HEK293T (cell line): ENCODE results near the gene CLSTN1.

Experiments
- CTCF ChIA-PET: fragments of 350-600 bp; formaldehyde crosslinking; extraction: SDS; loops from one replicate; lab custom pipeline; 2021; ENCODE audit warnings: antibody characterized with exemption, inconsistent platforms; lab: Yijun Ruan, JAX
- POLR2A ChIA-PET: fragments of 350-600 bp; formaldehyde crosslinking; extraction: SDS; loops from one replicate; lab custom pipeline; 2020; ENCODE audit warnings: antibody characterized with exemption, inconsistent platforms; lab: Yijun Ruan, JAX
- DNase-seq: peaks from one replicate; pipeline ENCODE4 v3.0.0; 2012; ENCODE audit warnings: mixed read lengths; ENCODE audit errors: extremely low spot score
- ARNT ChIP-seq: fragments of 450-650 bp; IDR thresholded peaks from 2 replicates; pipeline ENCODE4 v1.6.1; 2017; ENCODE audit warnings: mild to moderate bottlenecking
- BHLHE40 ChIP-seq: fragments of 450-650 bp; IDR thresholded peaks from 2 replicates; pipeline ENCODE4 v1.6.1; 2016; ENCODE audit warnings: mild to moderate bottlenecking, moderate library complexity, borderline replicate concordance
- CTBP1 ChIP-seq: fragments of 450-650 bp; IDR thresholded peaks from 2 replicates; pipeline ENCODE4 v1.6.1; 2016; ENCODE audit warnings: borderline replicate concordance
- ELF4 ChIP-seq: fragments of 450-650 bp; IDR thresholded peaks from 2 replicates; pipeline ENCODE4 v1.6.1; 2017; ENCODE audit warnings: antibody characterized with exemption
- FOXA1 ChIP-seq: fragments of 450-650 bp; IDR thresholded peaks from 2 replicates; pipeline ENCODE4 v1.6.1; 2016; ENCODE audit warnings: mild to moderate bottlenecking
- FOXK2 ChIP-seq: fragments of 450-650 bp; IDR thresholded peaks from 2 replicates; pipeline ENCODE4 v1.6.1; 2016; ENCODE audit warnings: mild to moderate bottlenecking
- FOXM1 ChIP-seq: fragments of 450-650 bp; IDR thresholded peaks from 2 replicates; pipeline ENCODE4 v1.6.1; 2017; ENCODE audit warnings: mild to moderate bottlenecking, borderline replicate concordance
- HDGF ChIP-seq: fragments of 450-650 bp; IDR thresholded peaks from 2 replicates; pipeline ENCODE4 v1.6.1; 2017; ENCODE audit warnings: antibody characterized with exemption, borderline replicate concordance
- L3MBTL2 ChIP-seq: fragments of 450-650 bp; conservative IDR thresholded peaks from 2 replicates; pipeline ENCODE4 v1.6.1; 2016; ENCODE audit warnings: mild to moderate bottlenecking
- LEF1 ChIP-seq: fragments of 450-650 bp; IDR thresholded peaks from 2 replicates; pipeline ENCODE4 v1.6.1; 2017; ENCODE audit warnings: mild to moderate bottlenecking, borderline replicate concordance
- NFRKB ChIP-seq: fragments of 450-650 bp; IDR thresholded peaks from 2 replicates; pipeline ENCODE4 v1.6.1; 2016; ENCODE audit warnings: mild to moderate bottlenecking, moderate library complexity
- SP1 ChIP-seq: fragments of 450-650 bp; IDR thresholded peaks from 2 replicates; pipeline ENCODE4 v1.6.1; 2017
- SUZ12 ChIP-seq: fragments of 450-650 bp; IDR thresholded peaks from 2 replicates; pipeline ENCODE4 v1.6.1; 2016; ENCODE audit warnings: mild to moderate bottlenecking
- TARDBP ChIP-seq: fragments of 450-650 bp; IDR thresholded peaks from 2 replicates; pipeline ENCODE4 v1.6.1; 2016
- ZNF384 ChIP-seq: fragments of 450-650 bp; IDR thresholded peaks from 2 replicates; pipeline ENCODE4 v1.6.1; 2016
- TF ChIP-seq, protein P1 (sequence below): fragments of 450-650 bp; IDR thresholded peaks from 2 replicates; pipeline ENCODE4 v1.6.1; 2016

Gene CLSTN1

DNA sequence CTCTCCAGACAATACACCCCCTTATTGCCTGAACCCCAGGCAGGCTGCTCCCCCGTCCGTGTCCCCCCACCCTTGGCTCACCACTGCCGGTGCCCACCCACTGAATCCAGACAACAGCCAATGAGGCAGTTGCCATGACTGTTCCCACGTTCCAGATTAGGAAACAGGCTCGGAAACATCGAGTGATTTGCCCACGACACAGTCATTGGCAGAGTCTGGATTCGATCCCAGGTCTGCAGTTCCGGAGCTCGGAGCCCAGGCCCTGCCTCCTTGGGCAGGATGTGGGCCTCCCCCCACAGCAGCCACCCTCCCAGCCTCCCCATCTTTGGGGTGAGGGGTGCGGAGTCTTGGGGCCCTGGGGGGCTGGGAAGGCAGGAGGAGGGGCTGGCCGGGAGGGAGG lies 20.3 kb upstream of the CLSTN1 start:
- ChIA-PET CTCF (no interaction called here), POLR2A (no interaction called here)
- DNase-seq, result no peak
- no peak for TF ChIP-seq SUZ12

DNA sequence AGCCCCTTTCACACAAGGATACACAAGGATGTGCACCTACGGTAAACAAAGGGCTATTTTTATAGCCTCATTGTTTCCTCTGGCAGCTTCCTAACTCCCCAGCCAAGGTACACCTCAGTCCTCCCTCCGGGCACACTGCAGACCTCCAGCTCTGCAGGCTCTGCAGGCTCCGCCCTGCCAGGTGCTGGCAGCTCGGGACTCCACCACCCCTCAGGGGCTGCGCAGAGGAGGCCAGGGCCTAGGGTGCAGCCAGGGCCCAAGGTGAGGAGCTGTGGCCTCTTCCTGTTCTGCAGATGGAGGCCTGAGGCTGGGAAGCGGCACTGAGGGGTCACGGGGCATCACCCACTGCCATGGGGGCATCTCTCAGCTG lies 19.8 kb upstream of the CLSTN1 start:
- ChIA-PET POLR2A (no interaction called here), CTCF (no interaction called here)
- DNase-seq, result no peak
- no peak for TF ChIP-seq HDGF
- TF ChIP-seq TARDBP, result no peak
- no peak for TF ChIP-seq ARNT
- TF ChIP-seq ZNF384, result no peak
- no peak for TF ChIP-seq ELF4
- TF ChIP-seq FOXA1, result no peak
- no peak for TF ChIP-seq LEF1

DNA sequence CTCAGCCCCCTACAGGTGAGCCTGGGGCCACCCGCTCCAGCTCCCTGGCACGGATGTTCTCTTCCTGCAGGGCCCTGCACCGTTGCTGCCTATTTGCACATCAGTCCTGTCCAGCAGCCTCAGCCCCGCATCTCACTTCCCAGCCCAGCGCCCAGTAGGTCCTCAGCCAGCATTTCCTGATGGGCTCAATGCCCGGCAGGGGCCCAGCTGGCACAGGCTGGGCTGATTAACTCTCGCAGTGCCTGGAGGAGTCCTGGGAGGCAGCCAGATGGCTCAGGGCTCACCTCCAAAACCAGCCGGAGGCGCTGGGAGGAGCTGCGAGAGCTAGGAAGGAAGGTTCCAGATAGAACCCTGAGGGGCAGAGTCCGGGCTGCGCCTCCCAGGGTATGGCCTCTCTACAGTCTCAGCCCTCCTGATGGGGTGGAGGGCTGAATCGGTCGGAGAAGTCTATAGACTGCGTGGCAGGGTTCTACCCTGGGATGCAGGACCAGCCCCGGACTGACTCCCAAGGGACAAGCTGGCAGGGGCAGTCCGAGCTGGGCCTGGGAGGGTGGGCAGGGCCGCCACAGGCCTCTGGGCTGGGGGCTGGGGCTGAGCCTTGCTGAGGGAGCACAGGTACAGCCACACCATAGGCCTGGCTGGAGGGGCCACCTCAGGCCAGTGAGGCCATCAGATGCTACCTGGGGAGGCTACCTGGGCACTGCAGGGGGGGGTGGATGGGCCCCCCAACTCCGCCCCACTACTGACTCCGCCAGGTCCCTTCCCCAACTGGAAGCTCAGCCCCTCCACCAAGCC lies 19.2 kb upstream of the CLSTN1 start:
- DNase-seq, result no peak
- POLR2A ChIA-PET, result interaction anchor here (2.1 kb wide), 1 partner anchor 12 kb away, joined by 7 read pairs; no protein-coding TSS in a partner anchor
- TF ChIP-seq L3MBTL2 (no peak), SP1 (no peak), SUZ12 (no peak), FOXM1 (no peak), TARDBP (no peak), HDGF (no peak), ZNF384 (no peak), CTBP1 (no peak), NFRKB (no peak), FOXA1 (no peak), FOXK2 (no peak), LEF1 (no peak), ELF4 (no peak)
- TF ChIP-seq, protein P1, sequence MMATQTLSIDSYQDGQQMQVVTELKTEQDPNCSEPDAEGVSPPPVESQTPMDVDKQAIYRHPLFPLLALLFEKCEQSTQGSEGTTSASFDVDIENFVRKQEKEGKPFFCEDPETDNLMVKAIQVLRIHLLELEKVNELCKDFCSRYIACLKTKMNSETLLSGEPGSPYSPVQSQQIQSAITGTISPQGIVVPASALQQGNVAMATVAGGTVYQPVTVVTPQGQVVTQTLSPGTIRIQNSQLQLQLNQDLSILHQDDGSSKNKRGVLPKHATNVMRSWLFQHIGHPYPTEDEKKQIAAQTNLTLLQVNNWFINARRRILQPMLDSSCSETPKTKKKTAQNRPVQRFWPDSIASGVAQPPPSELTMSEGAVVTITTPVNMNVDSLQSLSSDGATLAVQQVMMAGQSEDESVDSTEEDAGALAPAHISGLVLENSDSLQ, result no peak
- CTCF ChIA-PET, result interaction anchor here (0.6 to 1.3 kb wide), 2 partner anchors 18 to 543 kb away, joined by 3 to 4 read pairs; no protein-coding TSS in a partner anchor

DNA sequence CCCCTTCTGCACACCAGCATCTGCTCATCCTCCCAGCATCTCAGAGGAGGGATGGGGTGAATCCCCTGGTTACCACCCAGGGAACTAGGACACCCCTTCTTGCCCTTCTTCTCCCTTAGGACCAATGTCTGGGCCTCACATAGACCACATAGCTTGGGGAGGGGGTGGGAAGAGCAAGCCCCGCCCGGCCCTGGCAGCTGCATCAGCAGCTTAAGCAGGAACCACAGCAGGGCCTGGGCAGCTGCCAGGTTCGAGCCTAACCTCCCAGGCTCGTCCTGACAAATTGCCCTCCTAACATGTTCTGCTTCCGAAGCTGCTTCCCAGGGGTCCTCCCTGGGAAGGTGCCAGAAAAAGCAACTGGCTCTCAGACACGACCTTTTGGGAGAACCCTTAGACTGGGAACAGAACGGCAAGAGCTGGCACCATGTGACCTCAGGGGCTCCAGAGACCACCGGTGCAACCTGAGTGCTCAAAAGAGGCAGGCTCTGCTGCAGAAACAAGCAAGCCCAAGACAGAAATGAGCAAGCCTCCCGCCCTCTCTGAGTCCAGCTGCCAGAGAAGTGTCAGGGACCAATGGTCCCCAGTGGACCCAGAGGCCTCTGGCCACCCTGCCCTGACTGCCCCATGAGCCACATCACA lies 18.4 kb upstream of the CLSTN1 start:
- ChIA-PET CTCF (interaction anchor here (0.6 to 1.3 kb wide), 2 partner anchors 19 to 544 kb away, joined by 3 to 4 read pairs; no protein-coding TSS in a partner anchor), POLR2A (interaction anchor here (2.1 kb wide), 1 partner anchor 11 kb away, joined by 7 read pairs; no protein-coding TSS in a partner anchor)
- DNase-seq, result no peak
- no peak for TF ChIP-seq L3MBTL2
- no peak for TF ChIP-seq ELF4
- TF ChIP-seq HDGF, result no peak
- no peak for TF ChIP-seq SP1
- no peak for TF ChIP-seq NFRKB
- no peak for TF ChIP-seq BHLHE40

DNA sequence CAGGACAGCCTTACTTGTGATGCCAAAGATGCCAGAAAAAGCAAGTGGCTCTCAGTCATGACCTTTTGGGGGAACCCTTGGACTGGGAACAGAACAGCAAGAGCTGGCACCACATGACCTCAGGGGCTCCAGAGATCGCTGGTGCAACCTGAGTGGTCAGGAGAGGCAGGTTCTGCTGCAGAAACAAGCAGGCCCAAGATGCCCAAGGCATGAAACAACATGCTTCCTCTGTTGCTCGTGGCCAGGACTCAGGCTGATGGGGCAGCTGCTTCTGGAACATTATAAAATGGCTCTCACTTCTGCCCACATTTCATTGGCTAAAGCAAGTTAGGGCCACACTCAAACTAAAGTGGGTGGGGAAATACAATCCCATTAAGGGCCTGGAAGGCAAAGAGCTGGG lies 17.7 kb upstream of the CLSTN1 start:
- ChIA-PET CTCF (interaction anchor here (1.3 kb wide), 1 partner anchor 20 kb away, joined by 4 read pairs; no protein-coding TSS in a partner anchor), POLR2A (interaction anchor here (2.1 kb wide), 1 partner anchor 10 kb away, joined by 7 read pairs; no protein-coding TSS in a partner anchor)
- TF ChIP-seq ARNT, result no peak
- TF ChIP-seq ZNF384, result no peak
- TF ChIP-seq BHLHE40, result no peak
- no peak for TF ChIP-seq SUZ12
- TF ChIP-seq FOXK2, result no peak
- no peak for TF ChIP-seq L3MBTL2
- no peak for TF ChIP-seq FOXM1
- DNase-seq, result no peak

DNA sequence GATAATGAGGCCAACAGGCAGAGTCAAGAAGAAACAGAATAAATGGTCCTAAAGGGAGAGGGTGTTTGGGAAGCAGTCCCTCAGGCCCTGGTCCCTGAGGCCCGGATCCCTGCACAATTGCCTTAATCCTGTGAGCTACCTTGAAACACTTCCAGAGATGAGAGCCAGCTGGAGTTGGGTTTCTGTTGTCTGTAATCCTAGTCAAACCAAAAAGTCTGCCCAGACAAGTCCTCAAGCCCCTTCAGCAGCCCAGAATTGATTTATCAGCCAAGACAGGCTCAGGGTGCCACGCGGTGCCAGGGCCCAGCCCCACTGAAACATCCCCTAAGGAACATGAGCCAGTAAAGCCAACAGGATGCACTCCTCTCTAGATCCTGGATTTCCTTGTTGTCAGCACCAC lies 16.4 kb upstream of the CLSTN1 start:
- ChIA-PET CTCF (no interaction called here), POLR2A (no interaction called here)
- TF ChIP-seq FOXA1 (no peak), FOXK2 (no peak), SUZ12 (no peak), BHLHE40 (no peak), ELF4 (no peak), TARDBP (no peak), ARNT (no peak), L3MBTL2 (no peak), CTBP1 (no peak), SP1 (no peak), ZNF384 (no peak), FOXM1 (no peak), NFRKB (no peak), LEF1 (no peak)
- TF ChIP-seq, protein P1, result no peak; the same call in 1 of the 2 replicates
- DNase-seq, result no peak

DNA sequence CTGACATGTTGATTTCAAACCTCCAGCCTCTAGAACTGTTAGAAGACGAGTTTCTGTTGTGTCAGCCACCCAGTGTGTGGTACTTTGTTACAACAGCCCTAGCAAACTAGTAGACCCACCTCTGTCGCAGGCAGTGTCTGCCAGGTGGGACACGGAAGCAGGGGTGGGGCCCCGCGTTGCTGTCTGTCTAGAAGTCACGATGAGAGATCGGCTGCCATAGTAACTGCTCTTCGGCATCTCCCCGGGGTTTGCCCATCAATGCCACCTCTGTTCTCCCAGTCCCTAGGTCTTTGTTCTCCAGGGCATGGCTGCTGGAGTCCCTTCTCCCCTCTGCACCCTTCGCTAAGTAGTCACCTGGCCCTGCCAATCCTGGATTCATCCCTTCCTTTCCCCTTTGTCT lies 15.2 kb upstream of the CLSTN1 start:
- CTCF ChIA-PET, result no interaction called here
- POLR2A ChIA-PET, result no interaction called here
- DNase-seq, result no peak
- TF ChIP-seq ELF4 (no peak), CTBP1 (no peak), ZNF384 (no peak), LEF1 (no peak), BHLHE40 (no peak), SP1 (no peak), SUZ12 (no peak), ARNT (no peak), FOXA1 (no peak), FOXK2 (no peak), NFRKB (no peak), FOXM1 (no peak), HDGF (no peak), L3MBTL2 (no peak), TARDBP (no peak)
- TF ChIP-seq, protein P1, result no peak
